ENCODE results near the gene SEMA7A. TPM values are rescaled to one million over a fixed set of nuclear protein-coding genes. Genes with fewer than 3 reads are reported as not detected.
"Not testable (repeated sequence)": the region's sequence is repeated elsewhere in the genome, so short reads cannot be mapped to it uniquely, and the experiment has no call there.

The SEMA7A gene
- polyA plus RNA-seq, result 5.0 TPM

GRCh38 chr15:74433592-74434262 lies at the start of gene SEMA7A:
Gene SEMA7A (minus strand): TSS chr15:74433958. CDS start chr15:74433918, 40 bp downstream.
- H3K4me3 Mint-ChIP-seq, result peak within 1 kb of the TSS; percentile 85 to 98 (median 91)
- H3K36me3 Mint-ChIP-seq, result no peaks in the 10 kb centered on the region
- H3K27ac Mint-ChIP-seq, result peak within 1 kb of the TSS; percentile 92 to 96 (median 93)
- no peaks in the 10 kb centered on the region for H3K27me3 Mint-ChIP-seq
- H3K4me1 Mint-ChIP-seq, result peaks cover 47 to 59% (median 48%) of the 10 kb centered on the region in 3 donors
- H3K9me3 Mint-ChIP-seq, result no peaks in the 10 kb centered on the region

GRCh38 chr15:74482661-74483060 lies 48.9 kb upstream of the SEMA7A start:
- H3K27ac Mint-ChIP-seq, result no peak overlapping the region
- peaks cover 13% of the 10 kb centered on the region for H3K36me3 Mint-ChIP-seq
- peaks cover 0 to 5% (median 0%) of the 10 kb centered on the region in 3 donors for H3K4me1 Mint-ChIP-seq
- no peaks in the 10 kb centered on the region for H3K27me3 Mint-ChIP-seq
- H3K9me3 Mint-ChIP-seq, result no peaks in the 10 kb centered on the region
- no peak overlapping the region for H3K4me3 Mint-ChIP-seq

DNA sequence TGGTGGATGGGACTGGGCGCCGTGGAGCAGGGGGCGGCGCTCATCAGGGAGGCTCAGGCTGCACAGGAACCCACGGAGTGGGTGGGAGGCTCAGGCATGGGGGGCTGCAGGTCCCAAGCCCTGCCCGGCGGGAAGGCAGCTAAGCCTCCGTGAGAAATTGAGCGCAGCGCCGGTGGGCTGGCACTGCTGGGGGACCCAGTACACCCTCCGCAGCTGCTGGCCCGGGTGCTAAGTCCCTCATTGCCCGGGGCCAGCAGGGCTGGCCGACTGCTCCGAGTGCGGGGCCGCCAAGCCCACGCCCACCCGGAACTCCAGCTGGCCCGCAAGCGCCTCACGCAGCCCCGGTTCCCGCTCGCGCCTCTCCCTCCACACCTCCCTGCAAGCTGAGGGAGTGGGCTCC lies 46.6 kb upstream of the SEMA7A start:
- H3K4me3 Mint-ChIP-seq, H3K27me3 Mint-ChIP-seq, H3K4me1 Mint-ChIP-seq, H3K27ac Mint-ChIP-seq, H3K9me3 Mint-ChIP-seq: not testable (repeated sequence)
- peaks cover 13% of the 10 kb centered on the region for H3K36me3 Mint-ChIP-seq

DNA sequence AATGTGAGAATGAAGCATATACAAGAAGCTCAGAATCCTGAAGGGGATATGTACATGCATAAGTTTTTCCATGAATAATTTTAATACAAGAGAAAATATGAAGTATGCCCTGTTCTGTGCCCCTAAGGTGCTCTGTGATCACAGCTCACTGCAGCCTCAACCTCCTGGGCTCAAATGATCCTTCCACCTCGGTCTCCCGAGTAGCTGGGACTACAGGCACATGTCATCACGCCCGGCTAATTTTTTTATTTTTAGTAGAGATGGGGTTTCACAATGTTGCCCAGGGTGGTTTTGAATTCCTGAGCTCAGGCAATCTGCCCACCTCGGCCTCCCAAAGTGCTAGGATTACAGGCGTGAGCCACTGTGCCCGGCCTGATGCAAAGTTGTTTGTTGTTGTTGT lies 37.9 kb upstream of the SEMA7A start:
- not testable (repeated sequence) for H3K4me3 Mint-ChIP-seq, H3K9me3 Mint-ChIP-seq, H3K36me3 Mint-ChIP-seq, H3K4me1 Mint-ChIP-seq, H3K27me3 Mint-ChIP-seq, H3K27ac Mint-ChIP-seq

DNA sequence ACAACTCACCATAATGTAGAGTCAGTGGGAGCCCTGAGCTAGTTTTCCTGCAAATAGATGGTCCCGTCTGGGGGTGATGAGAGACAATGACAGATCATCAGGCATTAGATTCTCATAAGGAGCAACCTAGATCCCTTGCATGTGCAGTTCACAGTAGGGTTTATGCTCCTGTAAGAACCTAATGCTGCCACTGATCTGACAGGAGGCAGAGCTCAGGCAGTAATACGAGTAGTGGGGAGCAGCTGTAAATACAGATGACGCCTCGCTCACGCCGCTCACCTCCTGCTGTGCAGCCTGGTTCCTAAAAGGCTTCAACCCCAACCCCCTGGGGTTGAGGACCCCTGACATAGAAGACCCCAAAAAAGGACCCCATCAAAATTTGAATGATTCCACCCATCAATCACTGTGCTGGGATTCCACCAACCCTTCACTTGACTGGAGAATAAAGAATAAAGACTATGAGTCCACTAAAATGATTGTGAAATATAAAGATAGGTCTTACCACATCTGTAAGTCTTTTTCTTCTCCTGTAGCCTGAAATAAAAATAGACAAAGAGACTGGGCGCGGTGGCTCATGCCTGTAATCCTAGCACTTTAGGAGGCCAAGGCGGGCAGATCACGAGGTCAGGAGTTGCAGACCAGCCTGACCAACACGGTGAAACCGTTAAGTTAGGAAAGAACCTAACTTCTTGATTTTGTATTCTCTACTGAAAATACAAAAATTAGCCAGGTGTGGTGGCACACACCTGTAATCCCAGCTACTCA lies 37.1 kb upstream of the SEMA7A start:
- peaks cover 6% of the 10 kb centered on the region for H3K36me3 Mint-ChIP-seq

DNA sequence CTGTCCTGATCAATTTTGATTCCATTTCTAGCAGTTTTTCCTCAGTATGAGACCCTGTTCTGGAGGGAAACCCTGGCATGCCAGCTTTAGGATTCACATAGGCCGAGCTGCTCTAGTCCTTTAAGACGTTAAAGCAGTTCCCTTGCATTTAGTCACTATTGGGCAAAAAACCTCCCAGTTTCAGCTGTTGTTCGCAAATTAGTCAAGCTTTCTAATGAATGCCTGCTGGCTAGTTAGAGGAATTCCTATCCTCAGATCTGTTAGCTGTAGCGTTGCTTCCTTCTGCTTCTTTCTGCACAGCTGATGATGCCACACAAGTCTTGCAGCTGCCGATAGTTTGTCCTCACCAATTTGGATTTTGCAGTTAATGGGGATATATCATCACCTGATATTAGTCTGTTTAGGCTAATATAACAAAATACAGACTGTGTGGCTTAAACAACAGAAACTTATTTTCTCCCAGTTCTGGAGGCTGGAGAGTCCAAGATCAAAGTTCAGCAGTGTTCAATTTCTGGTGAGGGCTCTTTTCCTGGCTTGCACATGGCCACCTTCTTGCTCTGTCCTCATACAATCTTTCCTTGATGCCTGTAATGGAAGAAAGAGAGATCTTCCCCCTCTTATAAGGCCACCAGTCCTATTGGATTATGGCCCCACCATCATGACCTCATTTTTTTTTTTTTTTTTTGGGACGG lies 34.7 kb upstream of the SEMA7A start:
- H3K4me3 Mint-ChIP-seq, result no peak overlapping the region

More for the DNA sequence above, 37.1 kb upstream of the SEMA7A start:
- Mint-ChIP-seq H3K9me3 (no peaks in the 10 kb centered on the region), H3K4me3 (no peak overlapping the region), H3K4me1 (no peaks in the 10 kb centered on the region), H3K27ac (no peak overlapping the region), H3K27me3 (no peaks in the 10 kb centered on the region)

GRCh38 chr15:74466570-74466969 lies 32.8 kb upstream of the SEMA7A start:
- H3K27ac Mint-ChIP-seq, result no peak overlapping the region
- no peak overlapping the region for H3K4me3 Mint-ChIP-seq
- H3K27me3 Mint-ChIP-seq, result peaks cover 7% of the 10 kb centered on the region
- peaks cover 15 to 28% (median 25%) of the 10 kb centered on the region in 3 donors for H3K4me1 Mint-ChIP-seq
- H3K36me3 Mint-ChIP-seq, result peaks cover 3% of the 10 kb centered on the region
- no peaks in the 10 kb centered on the region for H3K9me3 Mint-ChIP-seq

More for the DNA sequence above, 34.7 kb upstream of the SEMA7A start:
- Mint-ChIP-seq H3K4me1 (peaks cover 4 to 11% (median 10%) of the 10 kb centered on the region in 3 donors), H3K27me3 (no peaks in the 10 kb centered on the region), H3K27ac (no peak overlapping the region), H3K9me3 (no peaks in the 10 kb centered on the region), H3K36me3 (peaks cover 3% of the 10 kb centered on the region)

DNA sequence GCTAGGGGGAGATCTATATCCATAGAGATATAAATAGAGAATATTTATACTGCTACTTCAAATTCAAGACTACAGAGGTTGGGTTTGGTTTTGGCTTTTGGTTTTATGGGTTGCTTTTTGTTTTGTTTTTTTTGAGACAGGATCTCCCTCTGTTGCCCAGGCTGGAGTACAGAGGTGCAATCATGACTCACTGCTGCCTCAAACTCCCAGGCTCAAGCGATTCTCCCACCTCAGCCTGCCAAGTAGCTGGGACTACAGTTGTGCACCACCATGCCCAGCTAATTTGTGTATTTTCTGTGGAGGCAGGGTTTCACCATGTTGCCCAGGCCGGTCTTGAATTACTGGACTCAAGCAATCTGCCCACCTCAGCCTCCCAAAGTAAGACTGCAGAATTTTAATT lies 31.1 kb upstream of the SEMA7A start:
- Mint-ChIP-seq H3K27ac (no peak overlapping the region), H3K27me3 (peaks cover 7% of the 10 kb centered on the region), H3K4me3 (no peak overlapping the region), H3K36me3 (peaks cover 5% of the 10 kb centered on the region), H3K9me3 (no peaks in the 10 kb centered on the region), H3K4me1 (peaks cover 20 to 42% (median 32%) of the 10 kb centered on the region in 3 donors)

GRCh38 chr15:74464216-74464615 lies 30.5 kb upstream of the SEMA7A start:
- peak overlapping the region in 1 of 3 donors; percentile 1 for H3K27ac Mint-ChIP-seq
- peaks cover 20 to 42% (median 32%) of the 10 kb centered on the region in 3 donors for H3K4me1 Mint-ChIP-seq
- H3K4me3 Mint-ChIP-seq, result peak overlapping the region in 1 of 4 donors; percentile 66
- H3K9me3 Mint-ChIP-seq, result no peaks in the 10 kb centered on the region
- peaks cover 7% of the 10 kb centered on the region for H3K27me3 Mint-ChIP-seq
- H3K36me3 Mint-ChIP-seq, result peaks cover 5% of the 10 kb centered on the region

DNA sequence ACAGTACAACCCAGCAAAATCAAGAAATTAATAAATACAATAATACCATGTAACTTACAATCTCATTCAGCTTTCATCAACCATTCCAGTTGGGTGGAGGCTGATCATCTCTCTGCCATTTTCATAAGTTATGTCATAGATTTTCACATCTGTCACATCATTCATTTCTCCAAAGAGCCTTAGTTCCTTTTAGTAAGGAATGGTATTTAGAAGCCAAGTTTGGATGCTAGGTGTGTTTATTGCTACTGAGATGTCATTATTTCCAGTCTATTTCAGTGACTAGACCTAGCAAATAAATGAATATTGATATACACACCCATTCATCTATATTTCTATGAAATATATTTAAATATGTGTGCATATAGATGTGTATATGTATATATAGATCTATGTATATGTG lies 29.9 kb upstream of the SEMA7A start:
- Mint-ChIP-seq H3K27ac (peak overlapping the region in 1 of 3 donors; percentile 84), H3K4me3 (peak overlapping the region in 1 of 4 donors; percentile 91), H3K27me3 (peaks cover 7% of the 10 kb centered on the region), H3K4me1 (peaks cover 23 to 42% (median 33%) of the 10 kb centered on the region in 3 donors), H3K36me3 (peaks cover 5% of the 10 kb centered on the region), H3K9me3 (no peaks in the 10 kb centered on the region)

DNA sequence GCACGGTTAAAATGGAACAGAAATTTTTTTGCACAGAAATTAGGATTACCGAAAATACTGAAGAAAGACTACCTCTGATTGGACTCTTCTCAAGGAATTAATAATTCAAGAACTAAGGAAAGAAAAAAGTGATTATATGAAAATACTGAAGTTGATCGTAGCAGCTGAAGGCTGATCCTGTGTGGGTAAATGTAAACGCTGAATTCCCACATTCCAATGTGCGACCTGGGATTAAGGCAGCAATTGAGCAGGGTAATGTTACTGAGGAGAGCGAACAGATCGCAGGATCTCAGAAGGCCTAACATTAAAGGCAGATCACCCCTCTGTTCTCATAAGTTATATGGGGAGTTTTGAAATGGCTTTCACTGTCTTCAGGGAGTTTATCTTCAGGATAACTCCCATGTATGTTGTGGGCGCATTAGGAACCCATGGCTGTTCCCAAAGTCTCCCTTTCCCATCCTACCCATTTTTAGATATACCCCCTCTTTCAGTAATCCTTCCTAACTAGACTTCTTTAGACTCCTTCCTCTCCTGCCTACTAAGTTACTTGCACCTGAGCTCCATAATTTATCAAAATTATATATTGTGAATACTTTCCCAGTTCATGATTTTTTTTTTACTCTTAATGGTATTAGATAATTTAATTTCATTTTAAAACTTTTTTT lies 28.2 kb upstream of the SEMA7A start:
- Mint-ChIP-seq H3K36me3 (peaks cover 5% of the 10 kb centered on the region), H3K9me3 (no peaks in the 10 kb centered on the region), H3K4me3 (peak overlapping the region; percentile 91 to 95 (median 94)), H3K27me3 (peaks cover 7% of the 10 kb centered on the region), H3K4me1 (peaks cover 25 to 46% (median 35%) of the 10 kb centered on the region in 3 donors), H3K27ac (peak overlapping the region in 1 of 3 donors; percentile 84)

DNA sequence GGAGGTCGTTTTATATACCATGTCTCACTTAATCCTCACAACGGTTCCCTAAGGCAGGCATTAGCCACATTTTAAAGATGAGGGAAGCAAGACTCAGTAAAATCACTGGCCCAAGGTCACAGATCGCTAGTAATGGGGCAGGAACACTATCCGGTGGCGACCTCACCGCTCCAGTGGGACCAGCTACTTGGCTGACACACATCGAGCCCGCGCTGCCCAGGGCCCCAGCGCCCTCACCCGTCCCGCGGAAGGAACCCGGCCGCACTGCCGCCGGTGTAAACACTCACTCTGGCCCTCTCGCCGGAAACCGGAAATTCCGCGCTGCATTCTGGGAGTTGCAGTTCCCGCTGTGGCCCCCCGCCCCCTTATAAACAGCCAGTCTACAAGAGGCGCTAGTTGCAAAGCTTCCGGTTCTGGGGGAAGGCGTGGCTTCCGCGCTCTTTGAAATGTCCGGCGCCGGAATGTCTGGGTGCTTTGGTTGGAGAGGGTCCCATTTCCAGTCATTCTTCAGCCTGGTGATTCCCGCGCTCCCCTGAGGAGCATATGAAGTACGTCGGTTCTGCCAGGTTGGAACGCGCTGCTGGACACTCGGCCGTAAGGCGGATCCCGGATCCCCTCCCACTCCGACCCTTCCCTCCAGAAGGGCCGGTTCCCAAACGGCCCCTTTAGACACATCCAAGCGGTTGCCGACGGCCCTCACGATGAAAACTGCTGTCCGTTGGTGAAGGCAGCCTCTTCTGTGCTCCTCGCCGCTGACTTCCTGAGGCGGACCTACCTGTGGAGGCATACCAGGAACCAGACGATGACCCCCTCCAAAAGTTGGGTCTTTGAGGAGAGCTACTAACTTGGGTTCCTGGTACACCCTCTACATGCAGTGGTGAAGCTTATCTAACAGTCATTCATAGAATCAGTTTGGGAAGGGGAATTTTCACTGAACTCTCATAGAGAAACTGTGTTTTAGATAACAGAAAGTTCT lies 27.4 kb upstream of the SEMA7A start, which contains the start of gene UBL7:
UBL7 (minus strand) TSS at position 290 of the 976 bp plus-strand sequence. CDS start 2,293 bp downstream, outside the sequence.
- peak within 1 kb of the TSS; percentile 91 to 95 (median 94) for H3K4me3 Mint-ChIP-seq
- H3K27me3 Mint-ChIP-seq, result peaks cover 7% of the 10 kb centered on the region
- peaks cover 25 to 46% (median 35%) of the 10 kb centered on the region in 3 donors for H3K4me1 Mint-ChIP-seq

DNA sequence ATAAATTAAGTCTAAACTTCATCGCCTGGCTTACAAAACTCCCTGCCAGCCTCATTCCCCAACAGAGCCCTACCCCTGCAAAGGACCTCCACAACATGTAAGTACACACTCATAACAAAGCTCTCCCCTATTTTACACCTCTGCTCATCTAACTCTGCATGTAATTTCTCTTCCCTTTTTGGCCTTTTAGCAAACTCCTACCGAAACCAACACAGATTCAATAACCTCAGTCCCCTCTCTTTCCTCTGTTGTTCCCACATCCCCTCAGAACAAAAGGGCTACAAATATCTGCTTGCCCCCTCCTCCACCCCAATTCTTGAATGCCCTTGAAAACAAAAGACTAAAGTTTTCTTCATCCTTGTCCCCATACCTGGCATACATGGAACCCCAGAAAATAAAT lies 26.5 kb upstream of the SEMA7A start:
- H3K9me3 Mint-ChIP-seq, result no peaks in the 10 kb centered on the region
- H3K27ac Mint-ChIP-seq, result peak overlapping the region; percentile 45 to 93 (median 84)
- peaks cover 25 to 46% (median 33%) of the 10 kb centered on the region in 3 donors for H3K4me1 Mint-ChIP-seq
- peaks cover 7% of the 10 kb centered on the region for H3K27me3 Mint-ChIP-seq
- peaks cover 5% of the 10 kb centered on the region for H3K36me3 Mint-ChIP-seq
- H3K4me3 Mint-ChIP-seq, result peak overlapping the region; percentile 91 to 95 (median 94)

More for the DNA sequence above, 27.4 kb upstream of the SEMA7A start, which contains the start of gene UBL7:
- peak within 1 kb of the TSS; percentile 45 to 93 (median 84) for H3K27ac Mint-ChIP-seq
- H3K9me3 Mint-ChIP-seq, result no peaks in the 10 kb centered on the region
- peaks cover 5% of the 10 kb centered on the region for H3K36me3 Mint-ChIP-seq

Data from IgD-negative memory B cell (primary cell).